HG03442 (cell line): ENCODE data around the gene PROK1.
"Not testable (repeated sequence)": the region's sequence is repeated elsewhere in the genome, so short reads cannot be mapped to it uniquely, and the experiment has no call there.

Experiments used
- ATAC-seq: cut with Tn5 transposase; IDR thresholded peaks from one replicate; pipeline ENCODE4 v1.9.1; 2021; ENCODE audit warnings: mild to moderate bottlenecking, moderate library complexity; ENCODE audit not compliant: unreplicated experiment

PROK1 gene, protein sequence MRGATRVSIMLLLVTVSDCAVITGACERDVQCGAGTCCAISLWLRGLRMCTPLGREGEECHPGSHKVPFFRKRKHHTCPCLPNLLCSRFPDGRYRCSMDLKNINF

GRCh38 chr1:110450929-110451328 is at the start of gene PROK1:
PROK1 (plus strand) TSS chr1:110451149; CDS start chr1:110451217, 68 bp downstream.
- no peak for ATAC-seq

- ATAC-seq: no peak
Measured at GRCh38 chr1:110403805-110404204, 47.1 kb upstream of the PROK1 start.

- ATAC-seq: no peak
Measured at GRCh38 chr1:110404401-110404800, 46.5 kb upstream of the PROK1 start.

GRCh38 chr1:110406407-110406806 is 44.5 kb upstream of the PROK1 start:
- not testable (repeated sequence) for ATAC-seq

DNA sequence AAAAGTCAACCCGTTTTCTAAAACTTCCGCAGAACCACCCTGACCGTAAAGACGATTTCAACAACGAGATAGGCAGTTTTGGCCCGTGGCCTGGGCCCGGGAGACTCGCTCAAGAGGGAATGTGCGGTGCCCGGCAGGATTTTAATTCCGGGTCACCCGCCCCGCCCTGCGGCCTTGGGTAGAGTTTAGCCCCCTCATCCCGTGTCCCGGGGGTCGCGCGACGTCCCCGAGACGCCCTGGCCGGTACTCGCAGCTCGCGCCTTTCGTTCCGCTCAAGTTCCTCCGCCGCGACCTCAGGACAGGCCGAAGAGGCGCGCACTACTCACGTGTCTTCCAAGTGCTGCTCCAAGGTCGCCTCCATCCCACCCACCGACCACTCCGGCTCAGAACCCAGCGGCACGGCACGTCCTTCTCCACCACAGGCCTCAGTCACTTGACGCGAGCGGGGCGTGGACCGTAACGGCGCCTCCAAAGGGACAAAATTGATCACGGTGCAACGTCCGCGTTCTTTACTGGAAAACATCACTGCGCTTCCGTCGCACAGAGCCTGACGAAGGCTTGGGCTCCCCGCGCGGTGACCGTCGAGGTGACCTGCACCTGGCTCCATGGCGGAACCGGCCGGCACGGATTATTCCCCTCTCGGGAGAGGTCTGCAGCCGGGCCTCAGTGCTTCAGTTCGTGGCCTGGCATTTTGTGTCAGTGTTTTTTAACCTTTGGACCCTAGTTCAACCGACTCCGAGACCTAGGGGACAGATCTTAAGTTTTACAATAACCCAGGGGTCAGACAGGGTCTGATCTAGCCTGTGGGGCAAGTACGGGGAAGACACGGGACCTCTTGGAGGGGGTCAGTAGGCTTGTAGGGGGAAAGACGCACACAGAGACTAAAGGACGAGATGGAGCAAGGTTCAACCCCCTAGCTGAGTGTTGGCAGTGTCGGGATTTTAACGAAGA is 43.4 kb upstream of the PROK1 start, which contains the start of gene LAMTOR5:
Gene LAMTOR5 (minus strand): TSS at position 435 of the 951 bp plus-strand sequence. CDS start 74 bp downstream, at position 361.
- peak; percentile 86 for ATAC-seq

GRCh38 chr1:110408488-110408887 is 42.5 kb upstream of the PROK1 start:
- ATAC-seq: no peak

GRCh38 chr1:110409316-110409715 is 41.6 kb upstream of the PROK1 start:
- no peak for ATAC-seq

DNA sequence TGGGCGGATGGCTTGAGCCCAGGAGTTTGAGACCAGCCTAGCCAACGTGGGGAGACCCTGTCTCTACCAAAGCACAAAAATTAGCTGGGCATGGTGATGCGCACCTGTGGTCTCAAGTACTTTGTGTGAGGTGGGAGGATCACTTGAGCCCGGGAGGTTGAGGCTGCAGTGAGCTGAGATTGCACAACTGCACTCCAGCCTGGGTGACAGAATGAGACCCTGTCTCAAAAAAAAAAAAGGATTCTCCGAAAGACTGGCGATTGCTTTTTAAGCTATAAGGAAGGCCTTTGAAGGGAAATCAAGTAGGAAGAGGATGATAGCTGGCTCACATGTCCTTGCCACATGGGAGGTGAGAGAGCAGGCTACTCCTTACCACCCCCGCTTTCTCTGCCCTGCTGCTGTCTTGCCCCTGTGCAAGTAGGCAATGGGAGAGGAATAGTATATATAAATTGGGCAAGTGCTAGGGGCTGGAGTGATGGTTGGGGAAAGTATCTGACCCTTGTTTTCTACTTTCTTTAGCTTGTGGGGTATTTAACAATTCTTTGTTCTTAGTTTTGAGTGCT is 39.7 kb upstream of the PROK1 start:
- no peak for ATAC-seq

- peak; percentile 41 for ATAC-seq
Measured at GRCh38 chr1:110412576-110412975, 38.4 kb upstream of the PROK1 start.

GRCh38 chr1:110413045-110413444 is 37.9 kb upstream of the PROK1 start:
- not testable (repeated sequence) for ATAC-seq

DNA sequence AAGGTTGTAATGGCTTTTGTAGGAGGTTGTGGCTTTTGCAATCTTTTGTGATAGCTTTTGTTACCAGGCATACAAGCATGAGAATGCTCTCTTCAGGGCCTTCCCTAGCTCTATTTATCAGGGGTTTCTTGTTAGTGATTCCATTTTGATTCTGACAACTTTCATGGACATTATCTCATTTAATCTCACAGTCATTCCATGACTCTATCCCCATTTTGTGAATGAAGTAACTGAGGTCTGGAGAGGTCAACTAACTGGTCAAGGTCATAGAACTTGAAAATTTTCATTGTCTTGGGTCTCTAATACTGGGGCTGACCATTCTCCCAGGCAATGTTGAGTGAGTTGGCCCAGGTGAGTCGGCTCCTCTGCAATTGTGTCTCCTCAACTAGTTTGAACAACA is 32.2 kb upstream of the PROK1 start:
- no peak for ATAC-seq

GRCh38 chr1:110420023-110420662 is 30.8 kb upstream of the PROK1 start:
- ATAC-seq: no peak

DNA sequence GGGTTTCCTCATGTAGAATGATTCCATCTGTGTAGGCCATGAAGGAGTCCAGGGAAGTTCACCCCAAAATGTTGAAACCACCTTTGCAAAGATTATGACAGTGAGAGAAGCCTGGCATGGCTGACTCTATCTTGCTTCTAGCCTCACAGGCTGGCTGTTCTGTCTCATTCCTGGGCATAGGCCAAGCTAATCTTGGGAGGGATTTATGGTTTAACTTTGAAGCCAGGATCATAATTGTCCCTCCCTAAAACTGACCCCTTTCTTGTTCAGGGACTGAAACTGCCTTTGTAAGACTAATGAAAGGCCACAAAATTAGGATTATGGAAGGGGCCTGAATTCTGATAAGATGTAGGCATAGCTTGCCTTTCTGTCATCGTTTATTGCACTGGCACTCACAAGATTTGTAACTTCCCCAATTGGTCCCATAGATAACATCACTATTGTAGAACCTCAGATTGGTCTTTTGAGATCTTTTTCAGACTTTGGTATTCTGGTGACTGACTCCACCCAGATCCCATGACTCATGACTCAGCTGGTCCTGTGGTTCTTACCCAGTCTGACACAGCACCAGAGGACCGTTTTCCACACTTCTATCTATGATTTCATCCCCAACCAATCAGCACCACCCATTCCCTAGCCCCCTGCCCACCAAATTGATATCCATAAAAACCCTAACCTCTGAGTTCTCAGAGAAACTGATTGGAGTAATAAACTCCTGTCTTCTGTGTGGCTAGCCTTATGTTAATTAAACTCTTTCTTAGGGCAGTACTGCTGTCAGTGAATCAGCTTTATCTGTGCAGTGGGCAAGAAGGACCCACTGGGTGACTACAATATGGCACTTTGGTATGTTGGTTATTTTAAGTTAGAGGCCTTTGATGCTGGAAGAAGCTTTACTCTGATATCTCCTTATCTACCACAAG is 29.8 kb upstream of the PROK1 start:
- no peak for ATAC-seq

DNA sequence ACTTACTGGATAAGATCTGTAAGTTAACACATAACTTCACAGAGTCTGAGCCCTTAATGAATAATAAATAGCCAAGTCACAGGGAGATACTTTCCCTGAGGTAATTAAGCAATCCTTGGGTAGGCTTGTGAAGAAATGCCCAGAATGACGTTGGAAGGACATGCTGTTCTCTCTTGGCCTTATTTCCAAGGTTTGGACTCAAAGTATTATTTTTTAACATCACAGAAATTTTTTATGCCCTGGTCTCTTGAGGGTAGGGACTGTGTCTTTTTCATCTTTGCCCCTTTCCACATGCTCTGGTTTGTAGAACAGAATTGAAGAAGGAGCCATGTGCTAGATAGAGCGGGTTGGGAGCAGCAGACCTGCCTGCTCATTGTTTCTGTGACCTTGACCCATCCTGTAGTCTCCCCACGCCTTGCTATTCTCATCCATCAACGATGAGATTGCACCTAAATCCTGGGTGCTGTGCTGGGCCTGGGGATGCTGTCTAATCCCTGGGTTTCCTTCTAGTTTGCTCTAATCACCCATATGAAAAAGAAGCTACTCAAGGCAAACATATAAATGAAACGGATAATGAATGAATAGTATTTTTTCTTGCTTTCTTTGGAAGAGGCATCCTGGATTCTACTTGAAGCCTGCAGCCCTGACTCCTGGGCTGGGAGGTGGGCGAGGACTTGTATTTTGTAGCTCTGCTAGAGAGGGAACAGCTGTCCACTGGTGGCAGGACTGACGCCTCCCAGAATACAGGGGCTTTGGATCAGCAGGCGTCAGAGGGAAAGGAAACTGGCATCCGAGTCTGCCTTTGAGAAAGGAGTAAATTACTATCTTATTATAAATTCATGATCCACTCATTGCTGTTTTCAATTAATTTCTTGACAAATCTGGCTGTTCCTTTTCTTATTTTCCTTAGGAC is 26.0 kb upstream of the PROK1 start:
- ATAC-seq: no peak

DNA sequence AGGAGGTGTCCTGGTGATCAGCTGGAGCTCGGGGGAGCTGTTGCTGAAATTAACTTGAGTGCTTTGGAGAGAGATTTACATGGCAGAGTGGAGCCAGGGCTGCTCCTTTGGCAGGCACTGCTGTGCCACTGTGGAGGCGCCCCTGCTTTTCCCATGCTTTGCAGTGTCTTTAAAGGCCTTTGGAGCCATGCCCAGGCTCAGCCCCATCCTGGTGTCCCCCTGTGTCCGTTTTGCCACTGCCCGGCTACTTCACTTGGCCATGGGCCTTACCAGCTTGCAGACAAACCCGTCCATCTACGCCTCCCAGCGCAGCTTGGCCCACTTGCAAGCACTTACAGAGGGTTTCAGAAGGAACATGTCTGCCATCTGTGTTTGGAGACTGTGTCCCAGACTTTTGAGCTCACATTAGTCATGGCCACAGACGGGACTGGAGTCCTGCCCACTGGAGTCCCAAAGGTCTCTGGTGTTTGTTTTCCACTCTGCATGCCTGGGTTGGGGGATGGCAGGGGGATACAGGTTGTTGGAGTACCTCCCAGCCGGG is 25.3 kb upstream of the PROK1 start:
- ATAC-seq: no peak

DNA sequence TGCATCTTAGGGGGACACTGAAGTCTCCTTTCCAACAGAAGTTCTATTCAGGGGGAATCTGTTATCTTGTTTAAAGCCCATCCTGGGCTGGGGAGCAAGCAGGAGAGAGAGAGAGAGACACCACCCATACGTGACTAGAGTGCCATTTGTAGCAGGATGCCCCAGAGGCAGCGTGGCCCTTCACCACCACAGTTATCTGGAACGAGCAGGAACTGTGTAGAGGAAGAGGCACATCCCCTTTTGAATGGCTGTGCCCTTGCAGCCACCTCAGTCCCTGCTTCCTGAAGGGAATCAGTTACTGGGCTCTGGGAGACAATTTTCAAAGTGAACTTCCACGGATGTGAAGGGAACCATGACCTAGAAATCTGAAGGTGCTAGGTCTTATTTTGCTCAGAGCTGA is 24.1 kb upstream of the PROK1 start:
- ATAC-seq: no peak

DNA sequence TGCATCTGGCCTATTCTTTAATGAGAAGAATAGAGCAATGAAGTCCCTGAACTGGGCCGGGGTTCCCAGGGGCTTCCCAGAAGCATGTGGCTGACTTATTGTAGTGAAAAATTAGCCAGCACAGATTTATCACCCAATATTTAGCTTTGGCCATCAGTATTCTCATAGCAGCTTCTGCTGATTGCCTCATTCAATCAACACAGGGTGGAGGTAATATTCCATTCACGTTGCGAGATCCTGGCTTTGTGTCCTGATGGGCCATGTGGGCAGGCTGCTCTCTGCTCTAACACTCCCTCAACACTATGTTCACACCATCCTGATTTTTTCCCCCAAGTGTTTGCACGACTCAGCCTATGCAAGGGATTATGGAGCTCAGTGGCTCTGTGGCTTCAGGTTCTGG is 22.0 kb upstream of the PROK1 start:
- no peak for ATAC-seq

GRCh38 chr1:110430366-110430765 is 20.6 kb upstream of the PROK1 start:
- no peak for ATAC-seq

GRCh38 chr1:110430901-110431300 is 20.0 kb upstream of the PROK1 start:
- ATAC-seq: no peak
